Activated T-helper 1 cell treated with anti-CD3 and anti-CD28 coated beads, Interleukin-2, amount 50 U/mL, for 16 hours (primary cell): ENCODE data around the gene TRIM51G.
"Not testable (repeated sequence)": the region's sequence is repeated elsewhere in the genome, so short reads cannot be mapped to it uniquely, and the experiment has no call there.

Experiments used
- DNase-seq, 2 donors: peaks; one replicate each; pipeline ENCODE4 v3.0.0-alpha.2; 2020; ENCODE audit warnings: low read depth in 1 of 2, low spot score in 1 of 2

Gene TRIM51G

GRCh38 chr11:48983785-48984184 lies at the start of gene TRIM51G:
Gene TRIM51G (minus strand): TSS chr11:48983885. CDS start chr11:48981695, 2,190 bp downstream.
- DNase-seq = not testable (repeated sequence)

DNA sequence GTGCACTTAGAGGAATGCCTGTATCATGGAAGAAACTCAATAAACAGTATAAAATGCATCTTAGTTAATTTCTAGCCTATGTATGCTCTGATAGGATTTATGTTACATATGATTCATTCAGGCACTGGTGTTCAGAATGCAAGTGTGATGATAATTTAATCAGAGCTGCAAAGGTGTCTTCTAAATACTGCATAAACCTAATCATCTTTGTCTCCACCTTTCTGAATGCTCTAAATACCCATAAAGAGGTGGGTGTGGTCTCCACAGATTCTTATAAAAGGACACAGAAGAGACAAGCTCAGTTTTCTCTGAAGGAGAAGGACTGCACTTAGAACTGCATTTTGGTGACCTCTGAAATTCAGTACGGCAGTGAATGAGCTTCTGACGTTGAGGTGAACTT lies 44.8 kb upstream of the TRIM51G start, which contains the start of gene TRIM49B:
TRIM49B (plus strand) TSS at position 301 of the 400 bp plus-strand sequence. CDS start 2,777 bp downstream, outside the sequence.
- not testable (repeated sequence) for DNase-seq

GRCh38 chr11:48968592-48968991 lies 15.1 kb downstream of the TRIM51G start:
- DNase-seq = not testable (repeated sequence)

DNA sequence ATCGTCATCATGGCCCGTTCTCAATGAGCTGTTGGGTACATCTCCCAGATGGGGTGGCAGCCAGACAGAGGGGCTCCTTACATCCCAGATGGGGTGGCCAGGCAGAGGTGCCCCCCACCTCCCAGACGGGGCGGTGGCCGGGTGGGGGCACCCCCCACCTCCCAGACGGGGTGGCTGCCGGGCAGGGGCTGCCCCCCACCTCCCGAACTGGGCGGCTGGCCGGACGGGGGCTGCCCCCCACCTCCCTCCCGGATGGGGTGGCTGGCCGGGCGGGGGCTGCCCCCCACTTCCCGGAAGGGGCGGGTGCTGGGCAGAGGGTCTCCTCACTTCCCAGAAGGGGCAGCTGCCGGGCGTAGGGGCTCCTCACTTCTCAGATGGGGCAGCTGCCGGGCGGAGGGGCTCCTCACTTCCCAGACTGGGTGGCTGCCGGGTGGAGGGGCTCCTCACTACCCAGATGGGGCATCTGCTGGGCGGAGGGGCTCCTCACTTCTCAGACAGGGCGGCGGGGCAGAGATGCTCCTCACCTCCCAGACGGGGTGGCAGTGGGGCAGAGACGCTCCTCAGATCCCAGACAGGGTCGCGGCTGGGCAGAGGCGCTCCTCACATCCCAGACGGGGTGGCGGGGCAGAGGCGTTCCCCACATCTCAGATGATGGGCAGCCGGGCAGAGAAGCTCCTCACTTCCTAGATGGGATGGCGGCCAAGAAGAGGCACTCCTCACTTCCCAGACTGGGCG lies 28.2 kb downstream of the TRIM51G start:
- not testable (repeated sequence) for DNase-seq

DNA sequence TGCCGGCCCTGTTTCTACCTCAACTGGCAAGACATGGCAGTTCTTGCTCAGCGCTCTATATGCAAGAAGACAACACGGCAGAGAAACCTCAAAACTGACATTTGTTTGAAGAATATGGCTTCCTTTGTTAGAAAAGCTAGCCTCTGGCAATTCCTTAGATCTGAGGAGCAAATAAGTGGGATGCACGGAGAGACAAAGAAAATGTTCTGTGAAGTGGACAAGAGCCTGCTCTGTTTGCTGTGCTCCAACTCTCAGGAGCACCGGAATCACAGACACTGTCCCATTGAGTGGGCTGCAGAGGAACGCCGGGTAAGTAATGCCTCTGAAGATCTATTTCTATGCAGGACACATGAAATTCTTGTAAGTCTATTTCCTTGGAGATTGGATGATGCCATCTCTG lies 37.9 kb downstream of the TRIM51G start:
- not testable (repeated sequence) for DNase-seq
